Neuron (in vitro differentiated cells): ENCODE results near the gene STARD3NL.
"Not testable (repeated sequence)": the region's sequence is repeated elsewhere in the genome, so short reads cannot be mapped to it uniquely, and the experiment has no call there.

Experiments
- H2AFZ ChIP-seq: one replicate; pipeline ENCODE4 v1.6.1; 2013; ENCODE audit warnings: low read depth, mild to moderate bottlenecking, inconsistent platforms, low read length, moderate library complexity
- H3K27me3 ChIP-seq: one replicate; pipeline ENCODE4 v1.6.1; 2013; ENCODE audit warnings: low read length; ENCODE audit not compliant: insufficient read depth
- H3K36me3 ChIP-seq: one replicate; pipeline ENCODE4 v1.6.1; 2013; ENCODE audit warnings: low read length; ENCODE audit not compliant: insufficient read depth
- H3K4me1 ChIP-seq: one replicate; pipeline ENCODE4 v1.6.1; 2013; ENCODE audit warnings: low read length; ENCODE audit not compliant: insufficient read depth
- H3K4me3 ChIP-seq: 2 replicates; pipeline ENCODE4 v1.5.1; 2013; ENCODE audit warnings: mild to moderate bottlenecking, low read length, moderate library complexity
- H3K9me3 ChIP-seq: one replicate; pipeline ENCODE4 v1.6.1; 2013; ENCODE audit warnings: low read length

Gene STARD3NL

DNA sequence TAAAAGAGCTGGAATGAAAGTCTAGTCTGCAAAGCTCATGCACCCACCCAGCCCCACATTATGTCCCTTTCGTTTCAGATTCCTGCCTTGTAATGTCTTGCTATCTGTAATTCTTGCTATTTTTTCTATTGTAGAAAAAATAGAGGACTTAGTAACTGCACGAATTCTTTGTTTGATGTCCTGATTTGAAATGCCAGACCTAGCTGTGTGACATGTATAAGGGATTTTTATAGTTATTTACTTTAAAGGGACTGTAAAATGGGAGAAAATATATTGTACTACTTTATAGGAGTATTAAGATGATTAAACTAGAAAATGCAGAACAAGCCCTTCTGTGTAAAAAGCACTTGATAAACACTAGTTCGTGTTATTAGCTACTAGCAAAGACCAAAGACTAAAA lies 63.0 kb downstream of the STARD3NL start:
- Histone ChIP-seq H3K4me1 (no peaks in the 10 kb centered on the region), H3K9me3 (no peaks in the 10 kb centered on the region), H2AFZ (no peak overlapping the region), H3K4me3 (no peak overlapping the region), H3K36me3 (no peaks in the 10 kb centered on the region), H3K27me3 (no peaks in the 10 kb centered on the region)

- H3K4me1 ChIP-seq, result no peaks in the 10 kb centered on the region
- no peaks in the 10 kb centered on the region for H3K9me3 ChIP-seq
- H3K27me3 ChIP-seq, result no peaks in the 10 kb centered on the region
- no peak overlapping the region for H3K4me3 ChIP-seq
- no peaks in the 10 kb centered on the region for H3K36me3 ChIP-seq
- H2AFZ ChIP-seq, result no peak overlapping the region
Measured at GRCh38 chr7:38242814-38243213, 64.8 kb downstream of the STARD3NL start.

GRCh38 chr7:38243345-38243744 lies 65.3 kb downstream of the STARD3NL start:
- H3K4me3 ChIP-seq, H2AFZ ChIP-seq, H3K9me3 ChIP-seq, H3K4me1 ChIP-seq, H3K27me3 ChIP-seq, H3K36me3 ChIP-seq: not testable (repeated sequence)

GRCh38 chr7:38244516-38244915 lies 66.5 kb downstream of the STARD3NL start:
- H3K9me3 ChIP-seq, result no peaks in the 10 kb centered on the region
- H3K4me3 ChIP-seq, result no peak overlapping the region
- H3K36me3 ChIP-seq, result no peaks in the 10 kb centered on the region
- H3K4me1 ChIP-seq, result no peaks in the 10 kb centered on the region
- H2AFZ ChIP-seq, result no peak overlapping the region
- H3K27me3 ChIP-seq, result no peaks in the 10 kb centered on the region

GRCh38 chr7:38245409-38245977 lies 67.4 kb downstream of the STARD3NL start:
- no peak overlapping the region for H2AFZ ChIP-seq
- no peaks in the 10 kb centered on the region for H3K4me1 ChIP-seq
- H3K9me3 ChIP-seq, result no peaks in the 10 kb centered on the region
- no peak overlapping the region for H3K4me3 ChIP-seq
- H3K27me3 ChIP-seq, result no peaks in the 10 kb centered on the region
- no peaks in the 10 kb centered on the region for H3K36me3 ChIP-seq

DNA sequence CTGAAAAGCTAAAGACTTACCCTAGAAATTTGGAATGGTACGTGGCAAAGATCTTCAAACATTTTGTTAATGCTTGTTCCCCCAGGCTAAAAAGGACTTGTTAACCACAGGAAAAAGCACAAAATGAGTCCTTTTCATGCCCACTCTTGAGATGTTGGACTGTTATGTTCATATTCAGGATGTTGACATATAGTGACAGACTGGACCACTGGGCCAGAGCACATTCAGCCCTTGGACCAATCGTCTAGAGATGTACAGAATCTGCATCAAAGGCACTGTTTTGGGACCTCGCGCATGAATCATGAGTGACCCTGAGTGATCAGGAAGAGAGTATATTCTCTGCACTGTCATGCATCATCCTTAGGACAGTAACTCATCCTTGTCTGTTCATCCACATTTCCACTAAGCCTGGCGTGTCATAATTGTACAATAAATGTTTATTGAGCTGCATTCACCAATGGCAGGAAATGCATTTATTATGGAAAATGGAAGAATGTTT lies 70.1 kb downstream of the STARD3NL start:
- no peaks in the 10 kb centered on the region for H3K4me1 ChIP-seq
- H2AFZ ChIP-seq, result no peak overlapping the region
- H3K9me3 ChIP-seq, result no peaks in the 10 kb centered on the region
- no peak overlapping the region for H3K4me3 ChIP-seq
- H3K36me3 ChIP-seq, result no peaks in the 10 kb centered on the region
- H3K27me3 ChIP-seq, result no peaks in the 10 kb centered on the region

DNA sequence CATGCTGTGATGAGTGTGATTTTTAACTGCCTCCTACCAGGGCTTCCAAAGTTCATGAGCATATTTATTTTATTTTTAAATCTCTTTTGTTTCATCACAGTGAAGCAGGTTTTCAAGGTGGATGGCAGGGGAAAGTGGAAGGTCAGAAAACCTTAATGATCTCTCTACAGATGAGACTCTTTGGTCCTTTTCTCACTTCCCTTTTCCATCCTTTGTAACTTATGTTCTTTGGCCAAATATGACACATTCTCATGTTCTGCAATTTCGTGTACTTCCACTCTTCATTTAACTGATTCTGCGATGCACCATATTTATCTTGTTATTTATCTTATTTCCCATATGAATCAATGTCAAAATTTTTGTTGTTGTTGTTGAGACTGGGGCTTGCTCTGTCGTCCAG lies 71.8 kb downstream of the STARD3NL start:
- not testable (repeated sequence) for H2AFZ ChIP-seq, H3K4me3 ChIP-seq, H3K27me3 ChIP-seq, H3K4me1 ChIP-seq, H3K9me3 ChIP-seq, H3K36me3 ChIP-seq

DNA sequence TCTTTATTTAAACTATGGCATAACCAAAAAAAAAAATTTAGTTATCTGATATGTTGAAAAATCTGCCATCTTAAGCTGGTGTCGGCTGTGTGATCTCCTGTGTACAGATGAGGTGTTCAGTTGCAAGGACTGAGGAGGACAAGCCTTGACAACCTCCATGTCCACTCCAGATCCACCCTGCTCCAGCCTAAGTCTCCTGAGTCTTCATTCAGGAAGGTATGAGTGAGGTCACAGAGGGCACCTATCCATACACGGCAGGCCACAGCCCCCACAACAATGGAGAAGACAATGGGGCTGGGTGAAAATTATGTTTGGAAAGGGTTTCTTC lies 79.3 kb downstream of the STARD3NL start:
- H3K4me1 ChIP-seq, result no peaks in the 10 kb centered on the region
- H3K27me3 ChIP-seq, result no peaks in the 10 kb centered on the region
- H3K36me3 ChIP-seq, result no peaks in the 10 kb centered on the region
- no peak overlapping the region for H2AFZ ChIP-seq
- H3K4me3 ChIP-seq, result no peak overlapping the region
- H3K9me3 ChIP-seq, result no peaks in the 10 kb centered on the region

GRCh38 chr7:38259157-38259556 lies 81.1 kb downstream of the STARD3NL start:
- not testable (repeated sequence) for H3K4me1 ChIP-seq, H3K9me3 ChIP-seq, H3K36me3 ChIP-seq, H3K4me3 ChIP-seq, H3K27me3 ChIP-seq, H2AFZ ChIP-seq

DNA sequence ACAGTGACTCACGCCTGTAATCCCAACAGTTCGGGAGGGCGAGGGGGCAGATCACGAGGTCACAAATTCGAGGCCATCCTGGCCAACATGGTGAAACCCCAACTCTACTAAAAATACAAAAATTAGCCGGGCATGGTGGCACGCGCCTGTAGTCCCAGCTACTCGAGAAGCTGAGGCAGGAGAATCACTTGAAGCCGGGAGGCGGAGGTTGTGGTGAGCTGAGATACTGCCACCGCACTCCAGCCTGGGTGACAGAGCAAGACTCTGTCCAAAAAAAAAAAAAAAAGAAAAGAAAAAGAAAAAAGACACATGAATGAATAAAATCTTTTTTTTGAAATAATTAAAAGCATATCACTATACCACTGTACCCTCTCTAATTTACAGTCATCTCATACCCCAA lies 83.6 kb downstream of the STARD3NL start:
- H2AFZ ChIP-seq, H3K4me3 ChIP-seq, H3K36me3 ChIP-seq: not testable (repeated sequence)

DNA sequence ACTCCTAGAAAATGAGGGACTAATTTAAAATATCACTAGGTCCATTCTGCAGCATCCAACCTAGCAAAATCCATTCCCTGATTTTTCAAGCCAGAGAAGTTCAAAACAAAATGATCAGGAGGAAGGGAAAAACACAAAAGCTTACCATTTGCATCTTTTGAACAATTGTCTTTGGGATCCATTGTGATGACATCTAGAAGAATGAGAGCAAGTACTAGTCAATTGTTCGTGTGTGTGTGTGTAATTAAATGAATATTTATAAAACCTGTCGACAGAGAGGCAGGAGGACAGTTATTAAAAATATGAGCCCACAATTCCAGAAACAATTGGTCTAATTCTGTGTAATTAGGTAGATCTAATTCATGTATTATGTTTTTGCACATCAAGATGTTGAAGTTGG lies 84.0 kb downstream of the STARD3NL start:
- not testable (repeated sequence) for H3K27me3 ChIP-seq, H3K36me3 ChIP-seq, H3K4me1 ChIP-seq, H3K9me3 ChIP-seq, H3K4me3 ChIP-seq, H2AFZ ChIP-seq

More for the DNA sequence above, 83.6 kb downstream of the STARD3NL start:
- H3K4me1 ChIP-seq, H3K27me3 ChIP-seq, H3K9me3 ChIP-seq: not testable (repeated sequence)

GRCh38 chr7:38262545-38262944 lies 84.5 kb downstream of the STARD3NL start:
- H3K27me3 ChIP-seq, result no peaks in the 10 kb centered on the region
- no peaks in the 10 kb centered on the region for H3K36me3 ChIP-seq
- H2AFZ ChIP-seq, result no peak overlapping the region
- H3K4me3 ChIP-seq, result no peak overlapping the region
- H3K4me1 ChIP-seq, result no peaks in the 10 kb centered on the region
- no peaks in the 10 kb centered on the region for H3K9me3 ChIP-seq

DNA sequence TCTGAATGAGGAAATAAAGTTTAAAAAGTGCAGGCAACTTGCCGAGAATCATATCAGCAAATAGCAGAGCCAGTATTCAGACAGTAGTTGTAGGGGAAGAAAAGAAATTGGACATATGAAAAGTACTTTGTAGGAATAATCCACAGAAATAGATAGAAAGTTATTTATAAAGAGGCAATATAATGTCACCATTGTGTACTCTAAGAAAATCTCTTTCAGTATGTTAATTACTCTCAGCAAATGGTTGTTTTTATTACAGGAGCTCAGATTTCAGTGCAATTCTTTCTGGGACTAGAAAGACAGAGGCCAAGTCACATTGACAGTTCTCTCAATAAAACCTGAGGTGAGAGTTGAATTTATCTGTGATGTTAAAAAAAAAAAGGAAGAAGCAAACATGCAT lies 85.2 kb downstream of the STARD3NL start:
- not testable (repeated sequence) for H3K4me1 ChIP-seq, H3K36me3 ChIP-seq, H2AFZ ChIP-seq, H3K27me3 ChIP-seq, H3K9me3 ChIP-seq, H3K4me3 ChIP-seq

DNA sequence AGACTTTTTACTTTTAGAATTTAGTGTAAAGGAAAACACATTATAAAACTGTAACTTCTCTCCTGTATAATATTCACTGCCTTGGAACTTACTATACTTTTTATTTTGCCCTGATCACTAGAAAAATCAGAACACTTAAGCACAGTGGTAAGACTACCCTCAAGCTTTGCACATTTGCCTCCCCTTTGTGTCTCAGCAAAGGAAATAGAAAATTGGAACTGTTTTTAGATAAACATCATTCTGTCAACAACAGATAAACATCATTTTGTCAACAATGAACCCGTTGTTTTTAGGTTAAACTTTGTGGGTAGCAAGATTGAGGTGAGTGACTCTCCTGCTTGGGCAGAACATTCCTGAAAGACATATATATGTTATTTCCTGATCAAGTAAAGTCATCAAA lies 86.6 kb downstream of the STARD3NL start:
- not testable (repeated sequence) for H3K36me3 ChIP-seq, H3K4me1 ChIP-seq, H3K9me3 ChIP-seq, H2AFZ ChIP-seq, H3K27me3 ChIP-seq, H3K4me3 ChIP-seq
